OCI-LY3 (cell line): ENCODE results near the gene OR12D1.

Experiments used
- H2AFZ ChIP-seq: fragments of 200-600, 300-600 bp; shearing (Covaris generic); 2 replicates; pipeline ENCODE4 v1.6.0; 2014; ENCODE audit warnings: antibody characterized with exemption, low read depth, low read length
- H3K27ac ChIP-seq: fragments of 200-600, 300-600 bp; sonication (generic); 2 replicates; pipeline ENCODE4 v1.5.1; 2014; ENCODE audit warnings: mild to moderate bottlenecking, low read length, moderate library complexity, mixed read lengths
- H3K27me3 ChIP-seq: fragments of 200-600, 300-600 bp; sonication (generic); 2 replicates; pipeline ENCODE4 v1.6.1; 2014; ENCODE audit warnings: low read depth, low read length, mixed read lengths
- H3K36me3 ChIP-seq: fragments of 200-600, 300-600 bp; sonication (generic); replicated peaks from 2 replicates; pipeline ENCODE3; 2014; ENCODE audit warnings: low read depth, low read length, mixed read lengths
- H3K4me1 ChIP-seq: fragments of 300-600, 200-600 bp; sonication (generic); 2 replicates; pipeline ENCODE4 v1.6.1; 2014; ENCODE audit warnings: low read length, mixed read lengths
- H3K4me2 ChIP-seq: fragments of 200-600, 300-600 bp; sonication (generic); 2 replicates; pipeline ENCODE4 v1.6.1; 2014; ENCODE audit warnings: low read length, mixed read lengths
- H3K4me3 ChIP-seq: fragments of 300-600, 200-600 bp; sonication (generic); 2 replicates; pipeline ENCODE4 v1.5.1; 2014; ENCODE audit warnings: antibody characterized with exemption, mild to moderate bottlenecking, low read length, moderate library complexity
- H3K79me2 ChIP-seq: fragments of 300-600, 200-600 bp; shearing (Covaris generic); 2 replicates; pipeline ENCODE4 v1.6.1; 2014; ENCODE audit warnings: mild to moderate bottlenecking, low read length, mixed read lengths
- H3K9ac ChIP-seq: fragments of 300-600, 200-600 bp; shearing (Covaris generic); 2 replicates; pipeline ENCODE4 v1.6.0; 2014; ENCODE audit warnings: mild to moderate bottlenecking, low read length, moderate library complexity
- H3K9me3 ChIP-seq: fragments of 200-600, 300-600 bp; shearing (Covaris generic); 2 replicates; pipeline ENCODE4 v1.6.1; 2014; ENCODE audit warnings: low read length, mixed read lengths; ENCODE audit not compliant: insufficient read depth
- H4K20me1 ChIP-seq: fragments of 200-600, 300-600 bp; sonication (generic); 2 replicates; pipeline ENCODE4 v1.6.1; 2016; ENCODE audit warnings: low read length, mixed read lengths; ENCODE audit not compliant: insufficient read depth
- EZH2phosphoT487 ChIP-seq: fragments of 200-600 bp; shearing (Covaris generic); IDR thresholded peaks from 2 replicates; pipeline ENCODE4 v1.6.1; 2018; ENCODE audit warnings: antibody characterized with exemption, mixed run types, low read depth
- TF ChIP-seq, protein P1 (sequence below): fragments of 200-600, 300-600 bp; sonication (generic); IDR thresholded peaks from 2 replicates; pipeline ENCODE4 v1.5.1; 2014; ENCODE audit warnings: antibody characterized with exemption, low read length, low read depth

OR12D1 gene

DNA sequence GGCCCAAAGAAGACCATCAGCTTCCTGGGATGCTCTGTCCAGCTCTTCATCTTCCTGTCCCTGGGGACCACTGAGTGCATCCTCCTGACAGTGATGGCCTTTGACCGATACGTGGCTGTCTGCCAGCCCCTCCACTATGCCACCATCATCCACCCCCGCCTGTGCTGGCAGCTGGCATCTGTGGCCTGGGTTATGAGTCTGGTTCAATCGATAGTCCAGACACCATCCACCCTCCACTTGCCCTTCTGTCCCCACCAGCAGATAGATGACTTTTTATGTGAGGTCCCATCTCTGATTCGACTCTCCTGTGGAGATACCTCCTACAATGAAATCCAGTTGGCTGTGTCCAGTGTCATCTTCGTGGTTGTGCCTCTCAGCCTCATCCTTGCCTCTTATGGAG is 47.3 kb downstream of the OR12D1 start:
- Histone ChIP-seq H3K9me3 (no peaks in the 10 kb centered on the region), H3K36me3 (no peaks in the 10 kb centered on the region), H3K4me3 (no peak overlapping the region), H3K27ac (no peak overlapping the region), H3K4me2 (no peak overlapping the region), H3K27me3 (no peaks in the 10 kb centered on the region), H3K79me2 (no peaks in the 10 kb centered on the region), H2AFZ (no peak overlapping the region), H3K9ac (no peak overlapping the region), H4K20me1 (no peaks in the 10 kb centered on the region), H3K4me1 (peaks cover 7% of the 10 kb centered on the region; the same call in 1 of the 2 replicates)
- TF ChIP-seq EZH2phosphoT487: no peak
- TF ChIP-seq, protein P1, sequence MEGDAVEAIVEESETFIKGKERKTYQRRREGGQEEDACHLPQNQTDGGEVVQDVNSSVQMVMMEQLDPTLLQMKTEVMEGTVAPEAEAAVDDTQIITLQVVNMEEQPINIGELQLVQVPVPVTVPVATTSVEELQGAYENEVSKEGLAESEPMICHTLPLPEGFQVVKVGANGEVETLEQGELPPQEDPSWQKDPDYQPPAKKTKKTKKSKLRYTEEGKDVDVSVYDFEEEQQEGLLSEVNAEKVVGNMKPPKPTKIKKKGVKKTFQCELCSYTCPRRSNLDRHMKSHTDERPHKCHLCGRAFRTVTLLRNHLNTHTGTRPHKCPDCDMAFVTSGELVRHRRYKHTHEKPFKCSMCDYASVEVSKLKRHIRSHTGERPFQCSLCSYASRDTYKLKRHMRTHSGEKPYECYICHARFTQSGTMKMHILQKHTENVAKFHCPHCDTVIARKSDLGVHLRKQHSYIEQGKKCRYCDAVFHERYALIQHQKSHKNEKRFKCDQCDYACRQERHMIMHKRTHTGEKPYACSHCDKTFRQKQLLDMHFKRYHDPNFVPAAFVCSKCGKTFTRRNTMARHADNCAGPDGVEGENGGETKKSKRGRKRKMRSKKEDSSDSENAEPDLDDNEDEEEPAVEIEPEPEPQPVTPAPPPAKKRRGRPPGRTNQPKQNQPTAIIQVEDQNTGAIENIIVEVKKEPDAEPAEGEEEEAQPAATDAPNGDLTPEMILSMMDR: no peak

DNA sequence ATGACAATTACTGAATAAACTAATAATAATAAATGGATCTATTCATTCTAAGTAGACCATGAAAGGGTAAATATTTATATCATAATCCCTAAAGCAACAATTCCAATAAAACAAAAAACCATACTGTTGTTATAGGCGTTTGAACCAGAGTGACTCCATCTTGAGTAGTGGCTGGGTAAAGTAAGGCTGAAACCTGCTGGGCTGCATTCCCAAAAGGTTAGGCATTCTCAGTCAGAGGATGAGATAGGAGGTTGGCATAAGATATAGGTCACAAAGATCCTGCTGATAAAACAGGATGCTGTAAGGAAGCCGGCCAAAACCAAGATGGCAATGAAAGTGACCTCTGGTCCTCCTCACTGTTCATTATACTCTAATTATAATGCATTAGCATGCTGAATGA is 50.6 kb downstream of the OR12D1 start:
- TF ChIP-seq EZH2phosphoT487: no peak
- TF ChIP-seq, protein P1: no peak
- no peaks in the 10 kb centered on the region for H3K9me3 ChIP-seq
- no peak overlapping the region for H3K4me3 ChIP-seq
- peaks cover 7% of the 10 kb centered on the region; the same call in 1 of the 2 replicates for H3K4me1 ChIP-seq
- no peak overlapping the region for H2AFZ ChIP-seq
- H3K27me3 ChIP-seq: no peaks in the 10 kb centered on the region
- H3K79me2 ChIP-seq: no peaks in the 10 kb centered on the region
- no peaks in the 10 kb centered on the region for H3K36me3 ChIP-seq
- H4K20me1 ChIP-seq: no peaks in the 10 kb centered on the region
- no peak overlapping the region for H3K9ac ChIP-seq
- H3K4me2 ChIP-seq: no peak overlapping the region
- no peak overlapping the region for H3K27ac ChIP-seq

DNA sequence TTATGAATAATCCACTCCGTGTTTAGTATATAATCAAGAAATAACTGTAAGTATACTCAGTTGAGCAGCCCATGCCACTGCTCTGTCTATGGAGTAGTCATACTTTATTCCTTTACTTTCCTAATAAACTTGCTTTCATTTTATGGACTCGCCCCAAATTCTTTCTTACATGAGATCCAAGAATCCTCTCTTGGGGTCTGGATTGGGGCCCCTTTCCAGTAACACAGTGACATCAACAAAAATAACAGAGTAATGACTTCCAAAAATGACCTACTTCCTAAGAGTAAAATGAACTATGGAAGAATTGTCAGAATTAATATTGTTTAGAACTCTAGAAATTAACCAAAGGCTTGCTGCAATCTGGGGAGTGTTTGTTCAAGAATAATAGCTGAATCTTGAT is 51.1 kb downstream of the OR12D1 start:
- Histone ChIP-seq H3K27ac (no peak overlapping the region), H4K20me1 (no peaks in the 10 kb centered on the region), H3K4me3 (no peak overlapping the region), H3K27me3 (no peaks in the 10 kb centered on the region), H3K4me2 (no peak overlapping the region), H3K9me3 (no peaks in the 10 kb centered on the region), H2AFZ (no peak overlapping the region), H3K36me3 (no peaks in the 10 kb centered on the region), H3K9ac (no peak overlapping the region), H3K79me2 (no peaks in the 10 kb centered on the region), H3K4me1 (peaks cover 7% of the 10 kb centered on the region; the same call in 1 of the 2 replicates)
- TF ChIP-seq, protein P1: no peak
- no peak for TF ChIP-seq EZH2phosphoT487

DNA sequence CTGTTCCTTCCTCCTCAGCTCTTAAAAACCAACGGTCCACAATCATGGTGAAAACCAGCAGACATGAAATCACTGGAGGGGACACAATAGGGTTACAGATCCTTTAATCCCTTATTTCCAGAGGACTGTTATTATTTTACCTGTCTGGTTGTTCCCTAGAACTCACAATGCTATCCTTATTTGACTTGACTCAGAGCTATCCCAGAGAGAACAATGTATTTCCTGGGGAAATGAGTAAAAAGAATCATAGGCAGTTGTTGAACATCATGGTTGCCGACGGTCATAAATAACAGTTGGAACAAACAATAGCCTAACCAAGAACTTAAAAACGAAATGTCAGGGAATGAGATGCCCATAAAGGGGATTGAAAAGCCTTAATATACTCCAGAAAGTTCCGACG is 51.5 kb downstream of the OR12D1 start:
- Histone ChIP-seq H3K9ac (no peak overlapping the region), H2AFZ (no peak overlapping the region), H3K4me3 (no peak overlapping the region), H3K27me3 (no peaks in the 10 kb centered on the region), H3K27ac (no peak overlapping the region), H3K79me2 (no peaks in the 10 kb centered on the region), H4K20me1 (no peaks in the 10 kb centered on the region), H3K4me1 (peaks cover 7% of the 10 kb centered on the region; the same call in 1 of the 2 replicates), H3K9me3 (no peaks in the 10 kb centered on the region), H3K36me3 (no peaks in the 10 kb centered on the region), H3K4me2 (no peak overlapping the region)
- no peak for TF ChIP-seq EZH2phosphoT487
- TF ChIP-seq, protein P1: no peak
